ENCODE data around the gene ELF2. TPM values are rescaled to one million over a fixed set of nuclear protein-coding genes. Genes with fewer than 3 reads are reported as not detected.
A peak's percentile ranks its signal among the peaks of the same experiment; 100 is the strongest.
"Not testable (repeated sequence)": the region's sequence is repeated elsewhere in the genome, so short reads cannot be mapped to it uniquely, and the experiment has no call there.

The ELF2 gene
- total RNA-seq, 1 experiment from 2014 or later = 36.6 TPM

GRCh38 chr4:139036885-139037284, 140.1 kb downstream of the ELF2 start:
- DNase-seq (ENCODE audit: low spot score) = no peak
- in situ Hi-C loops (cut with HindIII; ENCODE audit: low sequenced_read_pairs) = no loop called here

- in situ Hi-C loops (cut with HindIII; ENCODE audit: low sequenced_read_pairs) = no loop called here
- DNase-seq (ENCODE audit: low spot score) = no peak
Measured at GRCh38 chr4:139035650-139036049, 141.4 kb downstream of the ELF2 start.

- DNase-seq (ENCODE audit: low spot score) = peak; percentile 92
- in situ Hi-C loops (cut with HindIII; ENCODE audit: low sequenced_read_pairs) = no loop called here
Measured at GRCh38 chr4:139030614-139031235, 146.3 kb downstream of the ELF2 start.

- DNase-seq (ENCODE audit: low spot score); in situ Hi-C loops (cut with HindIII; ENCODE audit: low sequenced_read_pairs): not testable (repeated sequence)
Measured at GRCh38 chr4:139029866-139030363, 147.1 kb downstream of the ELF2 start.

- DNase-seq (ENCODE audit: low spot score) = no peak
- in situ Hi-C loops (cut with HindIII; ENCODE audit: low sequenced_read_pairs) = no loop called here
Measured at GRCh38 chr4:139028191-139028661, 148.8 kb downstream of the ELF2 start.

GRCh38 chr4:139027776-139028175, 149.2 kb downstream of the ELF2 start:
- DNase-seq (ENCODE audit: low spot score) = no peak
- in situ Hi-C loops (cut with HindIII; ENCODE audit: low sequenced_read_pairs) = no loop called here

GRCh38 chr4:139025841-139026240, 151.2 kb downstream of the ELF2 start:
- no peak for DNase-seq (ENCODE audit: low spot score)
- in situ Hi-C loops (cut with HindIII; ENCODE audit: low sequenced_read_pairs) = no loop called here

GRCh38 chr4:139024686-139025085, 152.3 kb downstream of the ELF2 start:
- DNase-seq (ENCODE audit: low spot score) = no peak
- in situ Hi-C loops (cut with HindIII; ENCODE audit: low sequenced_read_pairs) = no loop called here

- no peak for DNase-seq (ENCODE audit: low spot score)
- in situ Hi-C loops (cut with HindIII; ENCODE audit: low sequenced_read_pairs) = no loop called here
Measured at GRCh38 chr4:139022835-139023234, 154.2 kb downstream of the ELF2 start.

- DNase-seq (ENCODE audit: low spot score); in situ Hi-C loops (cut with HindIII; ENCODE audit: low sequenced_read_pairs): not testable (repeated sequence)
Measured at GRCh38 chr4:139021071-139021470, 155.9 kb downstream of the ELF2 start.

- in situ Hi-C loops (cut with HindIII; ENCODE audit: low sequenced_read_pairs) = no loop called here
- DNase-seq (ENCODE audit: low spot score) = no peak
Measured at GRCh38 chr4:139020384-139020783, 156.6 kb downstream of the ELF2 start.

- in situ Hi-C loops (cut with HindIII; ENCODE audit: low sequenced_read_pairs) = no loop called here
- DNase-seq (ENCODE audit: low spot score) = no peak
Measured at GRCh38 chr4:139018971-139019758, 157.9 kb downstream of the ELF2 start.

- in situ Hi-C loops (cut with HindIII; ENCODE audit: low sequenced_read_pairs) = no loop called here
- no peak for DNase-seq (ENCODE audit: low spot score)
Measured at GRCh38 chr4:139018501-139018900, 158.5 kb downstream of the ELF2 start.

GRCh38 chr4:139017861-139018260, 159.2 kb downstream of the ELF2 start:
- in situ Hi-C loops (cut with HindIII; ENCODE audit: low sequenced_read_pairs) = no loop called here
- no peak for DNase-seq (ENCODE audit: low spot score)

GRCh38 chr4:139015948-139016471, 161.0 kb downstream of the ELF2 start:
- in situ Hi-C loops (cut with HindIII; ENCODE audit: low sequenced_read_pairs) = no loop called here
- peak; percentile 55 for DNase-seq (ENCODE audit: low spot score)

- in situ Hi-C loops (cut with HindIII; ENCODE audit: low sequenced_read_pairs) = no loop called here
- DNase-seq (ENCODE audit: low spot score) = peak; percentile 87
Measured at GRCh38 chr4:139015269-139015947, 161.6 kb downstream of the ELF2 start, which contains the start of gene NOCT. Gene NOCT (plus strand): TSS chr4:139015781. CDS start chr4:139015982, 201 bp downstream.

- in situ Hi-C loops (cut with HindIII; ENCODE audit: low sequenced_read_pairs) = no loop called here
- DNase-seq (ENCODE audit: low spot score) = no peak
Measured at GRCh38 chr4:139014371-139015268, 162.4 kb downstream of the ELF2 start.

GRCh38 chr4:139011225-139011950, 165.6 kb downstream of the ELF2 start:
- no peak for DNase-seq (ENCODE audit: low spot score)
- in situ Hi-C loops (cut with HindIII; ENCODE audit: low sequenced_read_pairs) = no loop called here
